Right atrium auricular region (tissue), 2 donors: ENCODE results near the gene LDB2. TPM values are rescaled to one million over a fixed set of nuclear protein-coding genes. Genes with fewer than 3 reads are reported as not detected.

ENCODE experiments used
- DNase-seq: peaks from one replicate; pipeline ENCODE4 v3.0.0-alpha.2; 2019; ENCODE audit warnings: low spot score
- H3K27ac ChIP-seq, 2 donors: fragments of 200-600 bp; sonication (generic); 1 replicate in 1 of 2; 2 replicates in 1 of 2; pipeline ENCODE4 v1.5.1; 2016 to 2019
- H3K27me3 ChIP-seq, 2 donors: fragments of 200-600 bp; sonication (generic); one replicate each; pipeline versions ENCODE4 v1.5.1 to v1.6.0; 2017 to 2019
- H3K36me3 ChIP-seq: fragments of 200-600 bp; sonication (generic); one replicate; pipeline ENCODE4 v1.5.1; 2016
- H3K4me1 ChIP-seq, 2 donors: fragments of 200-600 bp; sonication (generic); one replicate each; pipeline versions ENCODE4 v1.5.1 to v1.6.0; 2017 to 2019
- H3K4me3 ChIP-seq, 2 donors: fragments of 200-600 bp; sonication (generic); 1 replicate in 1 of 2; 2 replicates in 1 of 2; pipeline ENCODE4 v1.5.1; 2017 to 2019; ENCODE audit warnings: mild to moderate bottlenecking in 1 of 2, moderate library complexity in 1 of 2
- H3K9me3 ChIP-seq, 2 donors: fragments of 200-600 bp; sonication (generic); one replicate each; pipeline ENCODE4 v1.5.1; 2019
- CTCF ChIP-seq, 2 donors: fragments of 200-600 bp; sonication (generic); IDR thresholded peaks; one replicate each; pipeline ENCODE4 v1.5.1; 2019; ENCODE audit warnings: antibody characterized with exemption in 2 of 2
- total RNA-seq, 2 donors: library from RNA; depleted of rRNA; stranded (reverse); fragments of >200 nt; gene quantifications; one replicate each; pipeline ENCODE4 v1.1.0, GENCODE V29; 2016

LDB2 gene
- total RNA-seq, 2 donors from 2014 or later = 35.2 to 64.4 TPM

GRCh38 chr4:16739997-16740624 lies 158.3 kb downstream of the LDB2 start:
- no peak for DNase-seq
- no peak overlapping the region for H3K27ac ChIP-seq
- H3K4me1 ChIP-seq = no peaks in the 10 kb centered on the region
- H3K4me3 ChIP-seq = no peak overlapping the region
- H3K36me3 ChIP-seq = no peaks in the 10 kb centered on the region
- H3K9me3 ChIP-seq = peaks cover 0 to 6% of the 10 kb centered on the region in 2 donors
- no peaks in the 10 kb centered on the region for H3K27me3 ChIP-seq
- no peak for TF ChIP-seq CTCF (IDR thresholded peaks at IDR 0.05)

GRCh38 chr4:16738558-16738957 lies 159.9 kb downstream of the LDB2 start:
- Histone ChIP-seq H3K9me3 (peaks cover 0 to 6% of the 10 kb centered on the region in 2 donors), H3K27ac (no peak overlapping the region), H3K36me3 (no peaks in the 10 kb centered on the region), H3K4me1 (no peaks in the 10 kb centered on the region), H3K27me3 (no peaks in the 10 kb centered on the region), H3K4me3 (no peak overlapping the region)
- TF ChIP-seq CTCF (IDR thresholded peaks at IDR 0.05) = no peak
- DNase-seq = no peak

GRCh38 chr4:16733509-16733908 lies 164.9 kb downstream of the LDB2 start:
- Histone ChIP-seq H3K4me1 (peaks cover 0 to 7% of the 10 kb centered on the region in 2 donors), H3K4me3 (no peak overlapping the region), H3K27ac (no peak overlapping the region), H3K9me3 (peaks cover 0 to 6% of the 10 kb centered on the region in 2 donors), H3K36me3 (no peaks in the 10 kb centered on the region), H3K27me3 (no peaks in the 10 kb centered on the region)
- no peak for TF ChIP-seq CTCF (IDR thresholded peaks at IDR 0.05)
- no peak for DNase-seq

- peaks cover 0 to 8% of the 10 kb centered on the region in 2 donors for H3K4me1 ChIP-seq
- no peak for DNase-seq
- no peak for TF ChIP-seq CTCF (IDR thresholded peaks at IDR 0.05)
- H3K27ac ChIP-seq = no peak overlapping the region
- H3K27me3 ChIP-seq = no peaks in the 10 kb centered on the region
- H3K9me3 ChIP-seq = peaks cover 0 to 6% of the 10 kb centered on the region in 2 donors
- H3K4me3 ChIP-seq = no peak overlapping the region
- H3K36me3 ChIP-seq = no peaks in the 10 kb centered on the region
Observed at GRCh38 chr4:16732741-16733140, 165.7 kb downstream of the LDB2 start.

GRCh38 chr4:16731776-16732380 lies 166.6 kb downstream of the LDB2 start:
- TF ChIP-seq CTCF (IDR thresholded peaks at IDR 0.05) = no peak
- no peak overlapping the region for H3K4me3 ChIP-seq
- H3K27me3 ChIP-seq = no peaks in the 10 kb centered on the region
- no peak overlapping the region for H3K27ac ChIP-seq
- H3K9me3 ChIP-seq = no peaks in the 10 kb centered on the region
- peaks cover 0 to 8% of the 10 kb centered on the region in 2 donors for H3K4me1 ChIP-seq
- no peaks in the 10 kb centered on the region for H3K36me3 ChIP-seq
- DNase-seq = no peak
